A172 (cell line): Measurements from ENCODE around the gene DEFB128. TPM values are rescaled to one million over a fixed set of nuclear protein-coding genes. Genes with fewer than 3 reads are reported as not detected.

Experiments used
- DNase-seq: peaks from one replicate; pipeline ENCODE4 v3.0.0-alpha.2; 2015; ENCODE audit warnings: low spot score
- total RNA-seq: library from RNA; depleted of rRNA; stranded (reverse); fragments of >200 nt; shearing (Covaris generic); gene quantifications from 2 replicates; pipeline ENCODE4 v1.2.3, GENCODE V29; 2014; rRNA removed

Gene DEFB128
- total RNA-seq, 1 experiment from 2014 or later = not detected

DNA sequence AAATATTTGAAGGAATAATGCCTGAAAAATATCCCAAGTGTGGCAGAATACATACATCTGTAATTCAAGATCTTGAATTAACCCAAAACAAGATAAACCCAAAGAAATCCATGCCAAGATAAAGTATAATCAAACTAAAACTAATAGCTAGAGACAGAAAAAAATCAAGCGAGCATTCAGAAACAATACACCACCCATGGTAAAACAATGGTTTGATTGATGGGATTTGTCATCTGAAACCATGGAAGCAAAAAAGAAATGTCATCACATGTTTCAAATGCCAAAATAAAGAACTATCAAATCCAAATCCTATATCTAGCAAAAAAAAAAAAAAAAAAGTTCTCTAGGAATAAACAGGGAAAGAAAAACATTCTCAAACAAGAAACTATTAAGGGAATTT, 37.4 kb downstream of the DEFB128 start:
- DNase-seq = no peak

GRCh38 chr20:145877-146276, 43.6 kb downstream of the DEFB128 start:
- DNase-seq = no peak

GRCh38 chr20:142290-142689, 47.2 kb downstream of the DEFB128 start, which contains the start of gene DEFB126:
TSS of gene DEFB126 (plus strand) at chr20:142590. CDS start at chr20:142629, 39 bp downstream.
- DNase-seq = no peak

Other genes with a start within 250 kb of the DEFB128 start
- not detected in 2 replicates for gene DEFB125, start 102.0 kb downstream of the DEFB128 start, total RNA-seq
- not detected in 2 replicates for gene DEFB126, start 47.1 kb downstream of the DEFB128 start, total RNA-seq
- gene DEFB127, start 32.3 kb downstream of the DEFB128 start, total RNA-seq = not detected in 2 replicates
- not detected in 2 replicates for gene DEFB129, start 37.5 kb upstream of the DEFB128 start, total RNA-seq
- gene DEFB132, start 68.0 kb upstream of the DEFB128 start, total RNA-seq = not detected in 2 replicates
- 3.1 and 3.8 TPM in 2 replicates for gene C20orf96, start 101.0 kb upstream of the DEFB128 start, total RNA-seq
- gene ZCCHC3, start 107.9 kb upstream of the DEFB128 start, total RNA-seq = 12.9 and 18.2 TPM in 2 replicates
- gene SOX12, start 135.8 kb upstream of the DEFB128 start, total RNA-seq = 7.4 and 9.4 TPM in 2 replicates
- gene NRSN2, start 157.4 kb upstream of the DEFB128 start, total RNA-seq = 28.5 and 45.1 TPM in 2 replicates
- 23.2 and 25.6 TPM in 2 replicates for gene TRIB3, start 191.0 kb upstream of the DEFB128 start, total RNA-seq
- gene RBCK1, start 218.6 kb upstream of the DEFB128 start, total RNA-seq = 101 and 129 TPM in 2 replicates